HCT116 (cell line): ENCODE data around the gene DNAJC6.

ENCODE experiments used
- EZH2 ChIP-seq: fragments of 200-600 bp; sonication (generic); IDR thresholded peaks from 2 replicates; pipeline ENCODE4 v1.6.1; 2017; ENCODE audit warnings: antibody characterized with exemption, mixed run types
- RAD21 ChIP-seq: IDR thresholded peaks from 2 replicates; pipeline ENCODE4 v1.6.1; 2012; ENCODE audit warnings: low read depth, mild to moderate bottlenecking
- YY1 ChIP-seq: IDR thresholded peaks from 2 replicates; pipeline ENCODE4 v1.6.1; 2011; ENCODE audit warnings: low read length, low read depth, moderate library complexity, mild to moderate bottlenecking; ENCODE audit not compliant: insufficient replicate concordance; ENCODE audit errors: extremely low read depth
- TF ChIP-seq, protein P1 (sequence below), 3 experiments: fragments of 200-600 bp in 1 of 3; sonication (generic) in 1 of 3; IDR thresholded peaks in 2 of 3; conservative IDR thresholded peaks in 1 of 3; 2 replicates each; pipeline ENCODE4 v1.5.1; 2012 to 2017; ENCODE audit warnings: low read depth in 2 of 3, low read length in 2 of 3, antibody characterized with exemption in 1 of 3, borderline replicate concordance in 1 of 3, control low read depth in 1 of 3, mild to moderate bottlenecking in 1 of 3, mixed read lengths in 1 of 3, mixed run types in 1 of 3, moderate library complexity in 1 of 3; ENCODE audit not compliant: insufficient read depth in 1 of 3

GRCh38 chr1:65457868-65458267, 148.5 kb downstream of the DNAJC6 start:
- TF ChIP-seq YY1 (no peak), EZH2 (no peak), RAD21 (no peak)
- TF ChIP-seq, protein P1, sequence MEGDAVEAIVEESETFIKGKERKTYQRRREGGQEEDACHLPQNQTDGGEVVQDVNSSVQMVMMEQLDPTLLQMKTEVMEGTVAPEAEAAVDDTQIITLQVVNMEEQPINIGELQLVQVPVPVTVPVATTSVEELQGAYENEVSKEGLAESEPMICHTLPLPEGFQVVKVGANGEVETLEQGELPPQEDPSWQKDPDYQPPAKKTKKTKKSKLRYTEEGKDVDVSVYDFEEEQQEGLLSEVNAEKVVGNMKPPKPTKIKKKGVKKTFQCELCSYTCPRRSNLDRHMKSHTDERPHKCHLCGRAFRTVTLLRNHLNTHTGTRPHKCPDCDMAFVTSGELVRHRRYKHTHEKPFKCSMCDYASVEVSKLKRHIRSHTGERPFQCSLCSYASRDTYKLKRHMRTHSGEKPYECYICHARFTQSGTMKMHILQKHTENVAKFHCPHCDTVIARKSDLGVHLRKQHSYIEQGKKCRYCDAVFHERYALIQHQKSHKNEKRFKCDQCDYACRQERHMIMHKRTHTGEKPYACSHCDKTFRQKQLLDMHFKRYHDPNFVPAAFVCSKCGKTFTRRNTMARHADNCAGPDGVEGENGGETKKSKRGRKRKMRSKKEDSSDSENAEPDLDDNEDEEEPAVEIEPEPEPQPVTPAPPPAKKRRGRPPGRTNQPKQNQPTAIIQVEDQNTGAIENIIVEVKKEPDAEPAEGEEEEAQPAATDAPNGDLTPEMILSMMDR (IDR thresholded peaks at IDR 0.05 in 2 of 3, conservative IDR thresholded peaks at IDR 0.05 in 1 of 3; ENCODE audit: borderline replicate concordance in 1 of 3, insufficient read depth in 1 of 3, low read depth in 2 of 3, low read length in 2 of 3): no peak
